GM19025 (cell line): ENCODE results near the gene MEGF6.

Experiments used
- ATAC-seq: cut with Tn5 transposase; IDR thresholded peaks from one replicate; pipeline ENCODE4 v1.9.1; 2021; ENCODE audit warnings: mild to moderate bottlenecking, low read depth, moderate library complexity; ENCODE audit not compliant: unreplicated experiment

Gene MEGF6

DNA sequence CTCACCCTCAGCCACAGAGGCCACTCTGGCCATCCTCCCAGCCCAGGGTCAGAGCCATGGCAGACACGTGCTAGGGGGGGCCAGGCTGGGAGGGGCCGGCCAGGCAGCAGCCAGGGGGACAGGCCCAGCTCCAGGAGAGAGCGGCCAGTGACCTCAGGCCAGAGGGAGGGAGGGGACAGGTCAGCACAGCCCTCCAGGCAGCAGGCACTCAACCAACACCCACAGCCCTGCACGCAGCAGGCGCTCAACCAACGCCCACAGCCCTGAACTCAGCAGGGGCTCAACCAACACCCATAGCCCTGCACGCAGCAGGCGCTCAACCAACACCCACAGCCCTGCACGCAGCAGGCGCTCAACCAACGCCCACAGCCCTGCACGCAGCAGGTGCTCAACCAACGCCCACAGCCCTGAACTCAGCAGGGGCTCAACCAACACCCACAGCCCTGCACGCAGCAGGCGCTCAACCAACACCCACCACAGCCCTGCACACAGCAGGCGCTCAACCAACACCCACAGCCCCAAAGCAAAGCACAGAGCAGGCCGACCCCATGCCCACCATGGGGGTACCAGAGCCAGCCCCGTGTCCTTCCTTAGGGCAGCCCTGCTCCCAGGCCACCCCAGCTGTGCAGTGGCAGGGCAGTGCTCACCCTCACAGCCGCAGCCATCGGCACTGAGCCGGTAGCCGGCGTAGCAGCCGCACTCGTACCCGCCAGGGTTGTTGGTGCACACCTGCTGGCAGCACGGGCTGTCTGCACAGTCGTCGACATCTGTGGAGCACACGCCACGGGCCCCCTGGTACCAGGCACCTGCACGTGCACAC, 101.0 kb downstream of the MEGF6 start:
- no peak for ATAC-seq

DNA sequence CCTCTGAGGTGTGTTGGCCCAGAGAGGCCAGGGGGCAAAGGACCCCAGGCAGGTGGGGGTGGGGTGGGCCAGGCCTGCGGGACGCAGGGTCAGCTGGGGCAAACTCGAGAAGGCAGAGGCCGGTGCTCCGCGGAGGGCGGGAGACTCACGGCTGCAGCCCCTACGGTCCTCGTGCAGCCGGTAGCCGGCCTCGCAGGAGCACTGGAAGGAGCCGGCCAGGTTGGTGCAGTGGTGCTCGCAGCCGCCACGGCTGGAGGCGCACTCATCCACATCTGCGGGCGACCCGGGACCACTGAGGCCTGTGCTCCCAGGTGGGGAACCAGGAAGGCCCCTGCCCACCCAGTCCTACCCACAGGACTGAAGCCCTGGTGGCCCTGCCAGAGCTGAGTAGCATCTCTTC, 101.6 kb downstream of the MEGF6 start:
- no peak for ATAC-seq

DNA sequence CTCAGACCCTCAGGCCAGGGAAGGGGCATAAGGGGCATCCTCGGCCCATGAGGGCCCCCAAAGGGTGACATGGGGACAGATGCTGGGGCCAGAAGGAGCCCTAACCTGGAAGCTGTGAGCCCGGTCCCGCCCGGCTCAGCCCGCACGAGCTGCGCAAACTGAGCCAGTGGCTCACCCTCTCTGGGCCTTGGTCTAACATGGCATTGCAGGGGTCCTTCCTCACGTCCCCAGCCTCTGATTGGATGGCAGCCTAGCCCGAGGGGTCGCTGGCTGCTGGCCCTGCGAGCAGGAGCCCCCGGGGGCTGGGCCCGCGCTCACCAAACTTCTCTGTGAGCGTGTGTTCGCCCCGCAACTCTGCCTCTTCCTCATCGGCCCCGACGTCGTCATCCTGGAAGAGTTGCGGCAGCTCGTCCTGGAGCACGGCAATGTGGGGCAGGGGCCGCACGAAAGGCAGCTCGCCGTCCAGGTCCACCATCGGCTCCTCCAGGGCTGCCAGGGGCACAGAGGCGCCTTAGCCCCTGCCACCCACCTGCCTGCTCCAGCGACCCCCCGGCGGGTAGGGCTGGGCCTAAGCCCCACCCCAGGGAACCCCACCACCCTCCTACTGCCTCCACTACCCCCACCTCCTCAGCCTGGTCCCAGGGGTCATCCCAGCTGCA, 102.4 kb downstream of the MEGF6 start:
- ATAC-seq, result no peak

DNA sequence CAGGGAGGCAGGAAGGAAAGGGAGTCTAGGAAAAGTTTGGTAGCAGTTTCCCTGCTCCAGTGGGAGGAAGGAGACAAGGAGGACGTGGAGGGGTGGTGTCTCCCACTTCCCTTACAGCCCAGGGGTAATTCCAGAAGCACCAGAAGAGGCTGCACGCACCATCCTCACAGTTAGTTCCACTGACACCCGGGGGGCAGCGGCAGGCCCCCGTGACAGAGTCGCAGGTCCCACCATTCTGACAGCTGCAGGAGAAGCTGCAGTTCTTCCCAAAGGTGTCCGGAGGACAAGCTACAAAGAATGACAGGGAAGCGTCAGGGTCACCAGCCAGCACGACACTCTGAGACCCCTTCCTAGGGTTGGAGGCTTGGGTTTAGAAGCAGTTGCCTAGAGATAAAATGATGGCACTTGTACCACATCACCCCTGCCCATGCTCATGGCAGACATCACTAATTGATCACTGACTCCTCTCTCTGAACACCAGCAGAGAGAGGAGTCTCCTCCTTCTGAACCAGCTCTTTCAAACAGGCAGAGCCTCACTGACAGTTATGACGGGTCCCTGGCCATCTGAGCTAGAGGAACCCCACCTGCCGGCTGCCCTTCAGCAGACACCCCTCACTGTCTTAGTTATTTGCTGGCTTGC, 103.6 kb downstream of the MEGF6 start:
- ATAC-seq, result no peak

DNA sequence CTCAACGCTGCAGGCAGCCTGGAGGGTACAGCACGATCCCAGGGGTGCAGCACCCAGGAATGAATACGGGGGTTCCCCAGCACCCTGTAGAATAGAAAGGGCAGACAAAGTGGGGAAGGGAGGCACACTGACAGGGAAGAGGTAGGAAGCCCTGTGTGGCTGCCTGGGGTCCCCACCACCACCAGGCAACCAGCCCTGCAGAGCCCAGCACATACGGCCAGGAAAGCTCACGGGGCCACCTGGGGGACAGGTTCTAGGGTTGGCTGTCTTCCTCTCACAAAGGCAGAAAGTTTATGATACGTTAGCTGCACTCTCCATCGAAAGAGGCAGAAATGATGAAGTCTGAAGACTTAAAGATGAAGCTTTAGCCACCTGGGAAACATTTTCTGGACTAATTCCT, 104.4 kb downstream of the MEGF6 start:
- ATAC-seq, result no peak

DNA sequence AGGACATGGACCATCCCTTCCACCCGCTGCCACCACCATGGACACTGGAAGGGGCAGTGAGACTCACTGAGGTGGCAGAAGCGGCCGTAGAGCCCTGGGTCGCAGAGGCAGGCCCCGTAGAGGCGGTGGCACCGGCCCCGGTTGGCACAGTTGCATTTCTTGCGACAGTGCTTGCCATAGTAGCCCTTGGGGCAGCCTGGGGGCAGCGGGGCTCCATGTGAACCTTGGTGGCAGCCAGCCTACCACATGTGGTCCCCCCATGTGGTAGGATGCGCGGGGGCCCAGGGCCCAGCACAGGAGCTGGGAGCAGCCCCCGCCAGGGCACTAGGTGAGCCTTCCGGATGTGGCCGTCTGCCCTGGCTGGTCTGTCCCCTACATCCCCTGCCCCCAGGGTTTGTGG, 105.3 kb downstream of the MEGF6 start:
- ATAC-seq, result no peak

DNA sequence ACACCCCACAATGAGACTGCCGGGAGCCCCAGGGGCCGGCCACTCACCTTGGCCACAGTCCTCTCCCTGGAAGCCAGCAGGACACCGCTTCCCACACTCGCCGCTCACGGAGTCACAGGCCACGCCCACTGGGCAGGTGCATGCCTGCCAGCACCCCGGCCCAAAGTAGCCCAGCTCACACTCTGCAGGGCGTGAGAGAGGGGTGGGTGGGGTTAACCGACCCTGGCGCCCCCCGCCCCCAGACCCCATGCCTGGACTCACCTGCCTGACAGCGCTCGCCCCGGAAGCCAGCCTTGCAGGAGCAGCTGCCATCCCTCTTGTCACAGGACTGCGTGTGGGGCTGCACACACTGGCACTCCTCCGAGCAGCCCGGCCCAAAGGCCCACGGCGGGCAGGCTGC, 106.1 kb downstream of the MEGF6 start:
- no peak for ATAC-seq

DNA sequence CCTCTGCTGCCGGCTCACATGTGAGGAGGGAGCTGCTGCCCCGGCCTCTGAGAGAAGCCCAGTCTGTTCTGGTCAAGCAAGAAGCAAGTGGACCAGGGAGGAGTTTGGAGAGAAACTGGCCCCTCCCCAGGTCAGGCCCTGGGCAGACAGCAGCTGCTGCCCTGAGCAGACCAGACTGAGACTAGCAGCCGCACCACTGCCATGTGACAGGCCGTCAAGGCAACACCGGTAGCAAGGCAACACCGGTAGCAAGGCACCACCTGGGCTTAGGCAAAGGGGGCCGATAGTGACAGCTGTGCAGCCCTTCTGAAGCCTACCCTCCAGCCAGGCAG, 106.5 kb downstream of the MEGF6 start:
- no peak for ATAC-seq

DNA sequence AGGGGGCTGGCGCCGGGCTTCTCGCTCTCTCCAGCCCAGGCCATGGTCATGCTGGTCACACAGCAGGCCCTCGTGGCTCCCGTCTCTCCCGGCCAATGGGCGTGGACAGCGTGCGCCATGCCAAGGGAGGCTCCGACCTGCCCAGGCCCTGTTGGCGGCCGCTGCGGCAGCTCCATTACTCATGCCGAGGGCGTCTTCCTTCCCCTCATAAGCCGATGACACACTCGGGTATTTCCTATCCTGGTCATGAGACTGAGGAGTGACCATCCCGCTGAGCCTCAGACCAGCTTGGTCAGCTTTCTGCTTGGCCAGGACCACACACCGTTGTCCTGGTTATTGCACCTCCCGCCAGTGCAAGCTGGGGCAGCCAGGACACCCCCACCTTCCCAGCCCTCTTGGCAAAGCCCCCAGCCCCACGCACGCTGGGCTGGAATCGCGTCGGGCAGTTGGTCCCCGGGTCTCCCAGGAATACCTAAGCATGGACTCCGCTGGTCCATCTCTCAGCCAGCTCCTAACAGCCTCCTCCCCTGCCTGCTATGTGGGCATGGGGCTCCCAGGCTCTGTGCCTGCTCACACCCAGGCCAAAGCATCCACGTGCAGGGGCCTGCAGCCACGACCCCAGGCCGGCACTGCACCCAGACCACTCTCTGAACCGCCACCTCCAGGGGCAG, 107.0 kb downstream of the MEGF6 start:
- ATAC-seq, result no peak

DNA sequence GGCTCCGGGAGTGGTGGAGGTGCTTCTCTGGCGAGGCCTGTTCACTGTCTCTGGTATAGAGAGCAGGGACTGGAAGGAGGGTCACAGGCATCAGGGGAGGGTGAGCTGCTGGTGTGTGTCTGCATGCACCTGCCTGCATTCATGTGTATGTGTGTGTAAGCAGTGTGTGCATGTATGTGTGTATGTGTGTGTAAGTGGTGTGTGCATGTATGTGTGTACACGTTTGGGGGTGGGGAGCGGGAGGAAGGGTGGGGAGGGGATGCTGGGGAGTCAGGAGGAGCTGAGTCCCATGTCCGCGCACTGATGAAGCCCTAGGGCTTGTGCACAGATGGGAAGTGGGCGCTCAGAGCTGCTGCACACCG, 107.8 kb downstream of the MEGF6 start:
- ATAC-seq, result no peak

DNA sequence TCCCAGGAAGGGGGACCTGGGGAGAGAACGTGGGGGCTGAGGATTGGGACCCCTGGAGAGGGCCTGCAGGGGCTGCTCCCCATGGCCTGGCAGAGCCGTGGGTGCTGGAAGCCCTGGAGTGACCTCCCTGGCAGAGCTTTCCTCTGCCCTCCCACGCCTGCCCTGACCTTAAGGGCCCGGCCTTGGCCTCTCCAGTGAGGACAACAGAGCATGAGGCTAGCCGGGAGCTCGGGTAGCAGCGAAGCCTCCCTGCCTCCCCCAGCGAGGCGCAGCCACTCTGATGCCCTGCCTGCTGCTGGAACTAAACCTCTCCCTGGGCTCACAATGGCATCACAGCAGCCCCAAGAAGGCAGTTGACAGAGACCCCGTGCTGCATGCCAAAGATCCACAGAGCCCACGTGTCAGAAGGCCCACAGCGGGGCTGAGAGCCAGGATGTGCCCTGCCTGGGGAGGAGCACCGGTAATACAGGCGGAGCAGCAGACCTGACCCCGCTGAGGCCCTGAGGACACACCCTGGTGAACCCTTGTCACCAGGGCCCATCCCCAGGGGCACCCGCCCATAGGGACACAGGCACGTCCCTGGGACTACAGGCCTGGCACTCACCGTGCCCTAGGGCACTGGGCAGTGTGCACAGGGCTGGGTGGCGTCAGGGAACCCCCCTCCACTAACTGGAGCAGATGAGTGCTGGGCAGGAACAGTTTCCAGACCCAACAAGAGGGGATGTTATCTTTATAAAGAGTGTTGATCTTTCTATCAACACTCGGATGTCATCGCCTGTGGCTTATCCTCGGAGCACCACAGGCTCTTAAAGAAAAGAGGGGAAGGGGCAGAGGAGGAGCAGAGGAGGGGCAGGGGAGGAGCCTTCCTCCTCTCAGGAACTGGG, 108.4 kb downstream of the MEGF6 start:
- no peak for ATAC-seq

DNA sequence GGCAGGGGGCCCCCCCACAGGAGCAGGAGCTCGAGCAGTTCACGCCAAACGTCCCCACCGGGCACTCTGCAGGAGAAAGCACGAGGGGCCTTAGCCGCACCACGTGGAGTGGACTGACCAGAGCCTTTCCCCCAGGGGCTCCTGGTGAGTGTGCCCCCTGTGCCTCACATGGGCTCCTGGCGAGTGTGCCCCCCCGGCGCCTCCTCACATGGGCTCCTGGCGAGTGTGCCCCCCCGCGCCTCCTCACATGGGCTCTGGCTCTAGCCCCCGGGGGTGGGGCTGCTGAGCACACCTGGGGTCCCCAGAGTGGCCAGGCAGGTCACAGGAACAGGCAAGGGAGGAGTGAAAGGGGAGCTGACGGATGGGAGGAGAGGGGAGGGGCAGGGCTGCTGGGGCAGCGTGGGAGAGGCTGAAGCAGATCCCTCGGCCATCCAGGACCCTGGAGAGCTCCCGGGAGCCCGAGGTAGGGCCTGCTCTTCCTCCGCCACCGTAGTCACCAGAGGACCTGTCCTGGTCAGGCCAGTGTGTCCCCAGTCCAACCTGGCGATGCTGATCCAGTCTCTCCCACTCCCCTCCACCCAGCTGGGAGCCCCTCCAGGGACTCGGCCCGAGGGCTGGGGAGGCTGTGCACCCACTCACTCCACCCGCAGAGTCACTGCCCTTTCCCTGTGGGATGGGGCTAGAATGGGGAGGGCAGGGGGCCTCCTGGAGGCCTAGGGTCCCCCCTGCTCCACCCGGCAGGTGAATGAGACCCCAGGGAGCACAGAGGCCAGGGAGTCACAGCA, 109.3 kb downstream of the MEGF6 start:
- ATAC-seq, result no peak

DNA sequence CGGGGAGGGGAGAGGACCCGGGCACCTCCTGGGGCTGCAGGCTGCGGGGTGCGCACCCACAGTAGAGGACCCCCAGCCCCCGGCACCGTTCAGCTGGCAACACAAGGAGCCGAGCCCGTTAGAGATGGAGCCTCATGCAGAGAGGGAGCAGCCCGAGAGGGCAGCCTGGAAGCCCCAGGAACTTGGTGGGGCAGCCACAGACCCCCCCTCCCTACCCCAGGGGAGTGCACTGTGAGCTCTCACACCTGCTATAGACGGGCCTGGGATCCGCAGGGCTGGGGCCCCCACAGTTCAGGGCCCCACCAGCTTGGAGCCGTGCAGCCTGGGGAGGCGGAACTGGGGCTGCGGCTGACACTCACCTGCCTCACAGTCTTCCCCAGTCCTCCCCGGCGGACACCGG, 109.9 kb downstream of the MEGF6 start:
- ATAC-seq, result no peak

DNA sequence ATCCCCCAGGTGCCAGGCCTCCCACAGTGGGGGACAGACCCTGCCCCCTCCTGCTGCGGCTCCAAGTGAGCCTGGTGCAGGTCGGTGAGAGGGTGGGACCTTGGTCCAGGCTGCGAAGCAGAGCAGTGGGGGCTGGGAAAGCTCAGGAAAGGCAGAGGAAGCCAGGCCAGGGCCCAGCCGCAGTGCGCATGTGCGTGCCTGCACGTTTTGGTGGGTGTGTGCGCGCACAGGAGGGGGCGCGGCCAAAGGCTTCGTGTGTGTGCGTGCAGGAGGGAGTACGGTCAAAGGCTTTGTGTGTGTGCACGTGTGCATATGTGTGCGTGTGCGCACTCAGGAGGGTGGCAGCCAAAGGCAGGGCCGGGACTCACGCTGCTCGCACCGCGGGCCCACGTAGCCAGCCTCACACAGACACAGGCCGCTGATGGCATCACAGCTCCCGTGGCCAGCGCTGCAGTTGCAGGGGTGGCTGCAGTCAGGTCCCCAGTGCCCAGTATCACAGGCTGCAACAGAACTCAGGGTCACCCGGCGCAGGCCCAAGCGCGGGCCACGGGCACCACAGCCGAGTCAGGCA, 111.0 kb downstream of the MEGF6 start:
- no peak for ATAC-seq

DNA sequence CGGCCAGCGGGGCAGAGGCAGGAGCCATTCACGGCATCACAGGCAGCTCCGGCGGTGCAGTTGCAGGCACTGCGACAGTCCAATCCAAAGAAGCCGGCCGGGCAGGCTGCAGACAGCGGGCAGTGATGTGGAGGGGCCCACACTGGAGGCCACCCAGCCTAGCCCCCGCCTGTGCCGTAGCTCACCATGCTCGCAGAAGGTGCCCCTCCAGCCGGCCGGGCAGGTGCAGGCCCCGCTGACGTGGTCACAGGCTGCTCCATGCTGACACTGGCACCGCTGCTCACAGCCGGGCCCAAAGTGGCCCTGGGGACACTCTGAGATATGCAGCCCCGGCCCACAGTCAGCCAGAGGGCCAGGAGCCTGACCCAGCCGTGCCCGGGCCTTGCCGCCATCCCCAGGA, 111.7 kb downstream of the MEGF6 start:
- ATAC-seq, result no peak

DNA sequence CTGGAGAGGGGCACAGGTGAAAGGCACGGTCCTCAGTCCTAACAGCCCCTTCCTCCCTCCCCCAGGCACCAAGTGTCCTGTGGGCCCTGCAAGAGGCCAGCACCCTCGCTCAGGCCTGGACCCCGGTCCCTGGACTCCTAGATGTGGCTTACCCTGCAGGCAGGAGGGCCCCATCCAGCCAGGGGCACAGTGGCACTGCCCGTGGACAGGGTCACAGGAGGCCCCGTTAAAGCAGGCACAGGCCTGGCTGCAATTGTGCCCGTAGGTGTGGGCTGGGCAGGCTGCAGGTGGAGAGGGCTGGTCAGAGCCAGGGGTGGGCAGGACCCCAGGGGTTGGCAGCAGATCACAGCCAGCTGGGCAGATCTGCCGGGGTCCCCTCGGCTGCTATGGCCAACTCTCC, 112.3 kb downstream of the MEGF6 start:
- ATAC-seq, result no peak

DNA sequence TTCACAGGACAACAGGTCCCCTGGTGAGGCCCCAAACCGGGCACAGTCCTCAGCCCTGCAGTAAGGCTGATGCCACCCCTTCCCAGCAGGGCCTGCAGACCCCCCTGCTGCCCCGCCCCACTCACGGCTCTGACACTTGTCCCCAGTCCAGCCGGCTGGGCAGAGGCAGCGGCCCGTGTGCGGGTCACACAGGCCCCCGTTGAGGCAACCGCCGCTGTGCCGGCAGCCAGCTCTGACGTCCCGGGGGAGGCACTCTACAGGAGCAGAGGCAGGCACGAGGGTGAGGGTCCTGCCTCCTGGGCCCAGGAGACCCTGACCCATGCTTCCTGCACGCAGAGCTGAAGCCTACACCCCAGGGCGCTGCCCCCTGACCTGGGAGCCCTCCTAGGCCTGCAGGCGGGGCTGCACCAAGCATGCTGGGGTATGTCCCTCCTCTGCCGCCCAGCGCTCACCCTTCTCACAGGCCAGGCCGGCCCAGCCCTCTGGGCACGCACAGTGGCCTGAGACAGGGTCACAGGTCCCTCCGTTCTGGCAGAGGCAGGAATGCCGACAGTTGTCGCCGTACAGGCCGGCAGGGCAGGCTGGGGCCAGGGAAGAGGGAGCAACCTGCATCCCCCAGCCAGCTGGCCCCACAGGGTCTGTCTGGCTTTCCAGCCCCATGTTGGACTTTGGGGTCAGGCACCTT, 112.9 kb downstream of the MEGF6 start:
- no peak for ATAC-seq

DNA sequence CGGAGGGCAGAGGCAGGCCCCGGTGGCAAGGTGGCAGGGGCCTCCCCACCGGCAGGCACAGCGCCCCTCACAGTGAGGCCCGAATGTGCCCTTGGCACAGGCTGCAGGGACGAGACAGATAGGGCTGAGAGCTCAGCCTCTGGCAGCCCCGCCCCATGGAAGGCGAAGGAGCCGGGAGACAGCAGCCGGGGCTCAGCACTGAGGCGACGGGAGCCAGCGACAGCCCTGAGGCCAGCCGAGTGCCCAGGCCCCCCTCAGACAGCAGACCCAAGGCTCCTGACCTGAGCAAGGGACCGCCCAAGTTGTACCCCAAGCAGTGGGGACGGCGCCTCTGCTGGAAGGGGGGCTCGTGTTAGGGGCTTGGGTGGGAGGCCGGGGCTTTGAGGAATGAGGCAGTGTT, 113.8 kb downstream of the MEGF6 start:
- ATAC-seq, result no peak

DNA sequence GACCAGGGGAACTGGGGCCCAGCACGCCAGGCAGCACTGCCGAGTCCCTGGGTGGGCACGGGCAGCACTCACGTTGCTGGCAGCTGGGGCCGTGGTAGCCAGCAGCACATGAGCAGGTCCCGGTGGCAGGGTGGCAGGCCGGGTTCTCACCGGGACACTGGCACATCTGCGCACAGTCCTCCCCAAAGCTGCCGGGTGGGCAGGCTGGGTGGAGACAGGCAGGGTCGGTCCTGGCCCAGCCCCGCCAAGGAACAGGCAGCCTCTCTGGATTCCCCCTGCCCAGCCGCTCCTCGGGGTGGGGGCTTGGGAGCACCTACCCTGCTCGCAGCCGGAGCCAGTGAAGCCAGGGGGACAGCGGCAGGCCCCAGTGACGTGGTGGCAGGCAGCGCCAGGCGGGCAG, 114.4 kb downstream of the MEGF6 start:
- ATAC-seq, result no peak
